Bronchial epithelial cell (primary cell): Measurements from ENCODE around the gene GREM2. TPM values are rescaled to one million over a fixed set of nuclear protein-coding genes. Genes with fewer than 3 reads are reported as not detected.

Source experiments
- DNase-seq: peaks from one replicate; pipeline ENCODE4 v3.0.0-alpha.2; 2010; ENCODE audit warnings: low read depth
- FAIRE-seq: peaks from 2 replicates; lab custom pipeline; 2011; peaks lifted over from hg19 to GRCh38; lab: Jason Lieb, UNC
- H3K27me3 ChIP-seq: 2 replicates; pipeline ENCODE4 v1.5.1; 2011; ENCODE audit warnings: low read length; ENCODE audit not compliant: control insufficient read depth, insufficient read depth
- H3K36me3 ChIP-seq: 2 replicates; pipeline ENCODE4 v1.5.1; 2011; ENCODE audit warnings: low read length; ENCODE audit not compliant: control insufficient read depth, insufficient read depth
- H3K4me3 ChIP-seq: 2 replicates; pipeline ENCODE4 v1.5.1; 2011; ENCODE audit warnings: mild to moderate bottlenecking, low read depth, low read length, control low read depth
- total RNA-seq: library from RNA; depleted of rRNA; stranded (reverse); fragments of >200 nt; gene quantifications from 2 replicates; pipeline ENCODE4 v1.2.1, GENCODE V29; 2014
- TF ChIP-seq, protein P1 (sequence below): IDR thresholded peaks from 2 replicates; pipeline ENCODE4 v1.5.1; 2011; ENCODE audit warnings: mild to moderate bottlenecking, moderate library complexity, low read length, control low read depth, inconsistent platforms; ENCODE audit not compliant: insufficient read depth, severe bottlenecking

Gene GREM2
- total RNA-seq, 1 donor from 2014 or later, result not detected

- H3K27me3 ChIP-seq, result no peaks in the 10 kb centered on the region
- H3K36me3 ChIP-seq, result no peaks in the 10 kb centered on the region
- no peak overlapping the region for H3K4me3 ChIP-seq
These were observed 127.0 kb downstream of the GREM2 start for GRCh38 chr1:240484804-240485443.

DNA sequence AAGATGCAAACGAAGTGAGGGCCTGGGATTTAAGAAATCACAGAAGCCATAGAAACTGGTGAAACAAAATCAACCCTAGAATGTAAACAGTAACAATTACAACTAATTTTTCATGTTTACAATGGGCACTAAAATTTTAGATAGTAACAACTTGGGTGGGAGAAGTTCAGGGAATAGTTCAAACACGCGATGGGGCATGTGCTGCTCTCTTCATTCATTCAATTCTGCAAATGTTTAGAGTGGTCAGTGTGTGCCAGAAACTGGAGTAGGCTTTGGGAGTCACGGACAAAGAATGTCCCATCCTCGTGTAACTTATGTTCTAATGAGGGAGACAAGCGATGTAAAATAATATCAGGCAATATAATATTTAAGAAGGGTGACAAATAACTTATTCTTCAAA is 133.4 kb downstream of the GREM2 start:
- no peak for FAIRE-seq
- DNase-seq, result no peak
- TF ChIP-seq, protein P1, sequence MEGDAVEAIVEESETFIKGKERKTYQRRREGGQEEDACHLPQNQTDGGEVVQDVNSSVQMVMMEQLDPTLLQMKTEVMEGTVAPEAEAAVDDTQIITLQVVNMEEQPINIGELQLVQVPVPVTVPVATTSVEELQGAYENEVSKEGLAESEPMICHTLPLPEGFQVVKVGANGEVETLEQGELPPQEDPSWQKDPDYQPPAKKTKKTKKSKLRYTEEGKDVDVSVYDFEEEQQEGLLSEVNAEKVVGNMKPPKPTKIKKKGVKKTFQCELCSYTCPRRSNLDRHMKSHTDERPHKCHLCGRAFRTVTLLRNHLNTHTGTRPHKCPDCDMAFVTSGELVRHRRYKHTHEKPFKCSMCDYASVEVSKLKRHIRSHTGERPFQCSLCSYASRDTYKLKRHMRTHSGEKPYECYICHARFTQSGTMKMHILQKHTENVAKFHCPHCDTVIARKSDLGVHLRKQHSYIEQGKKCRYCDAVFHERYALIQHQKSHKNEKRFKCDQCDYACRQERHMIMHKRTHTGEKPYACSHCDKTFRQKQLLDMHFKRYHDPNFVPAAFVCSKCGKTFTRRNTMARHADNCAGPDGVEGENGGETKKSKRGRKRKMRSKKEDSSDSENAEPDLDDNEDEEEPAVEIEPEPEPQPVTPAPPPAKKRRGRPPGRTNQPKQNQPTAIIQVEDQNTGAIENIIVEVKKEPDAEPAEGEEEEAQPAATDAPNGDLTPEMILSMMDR, result no peak
- Histone ChIP-seq H3K4me3 (no peak overlapping the region), H3K36me3 (no peaks in the 10 kb centered on the region), H3K27me3 (no peaks in the 10 kb centered on the region)

More at GRCh38 chr1:240484804-240485443, 127.0 kb downstream of the GREM2 start:
- no peak for FAIRE-seq
- TF ChIP-seq, protein P1, result no peak
- DNase-seq, result no peak

- H3K27me3 ChIP-seq, result no peaks in the 10 kb centered on the region
- DNase-seq (no peak), FAIRE-seq (no peak)
- TF ChIP-seq, protein P1, result no peak
- H3K36me3 ChIP-seq, result no peaks in the 10 kb centered on the region
- H3K4me3 ChIP-seq, result no peak overlapping the region
These were observed 136.1 kb downstream of the GREM2 start for GRCh38 chr1:240475832-240476231.

DNA sequence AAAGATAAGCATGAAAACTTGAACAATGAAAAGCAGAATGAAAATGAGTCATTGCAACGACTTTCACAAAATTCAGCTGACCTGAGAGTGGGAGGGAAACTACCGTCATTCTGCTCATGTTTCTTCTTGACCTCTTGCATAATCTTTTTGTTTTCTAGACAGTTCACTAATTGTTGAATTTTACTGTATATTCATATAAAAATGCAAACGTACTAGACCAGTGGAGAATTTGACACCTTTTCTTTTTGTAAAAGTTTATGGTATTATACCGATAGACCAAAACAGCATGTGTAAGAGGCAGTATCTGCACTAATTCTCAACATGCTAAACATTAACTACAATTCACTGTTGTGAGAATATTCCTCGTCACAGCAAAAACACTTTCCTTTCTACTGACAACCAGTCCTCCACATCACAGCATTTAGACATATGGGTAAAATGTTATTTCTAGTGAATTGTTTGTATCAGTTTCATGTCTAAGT is 137.8 kb downstream of the GREM2 start:
- Histone ChIP-seq H3K36me3 (no peaks in the 10 kb centered on the region), H3K4me3 (no peak overlapping the region), H3K27me3 (no peaks in the 10 kb centered on the region)
- TF ChIP-seq, protein P1, result no peak
- FAIRE-seq (no peak), DNase-seq (peak; percentile 78)

DNA sequence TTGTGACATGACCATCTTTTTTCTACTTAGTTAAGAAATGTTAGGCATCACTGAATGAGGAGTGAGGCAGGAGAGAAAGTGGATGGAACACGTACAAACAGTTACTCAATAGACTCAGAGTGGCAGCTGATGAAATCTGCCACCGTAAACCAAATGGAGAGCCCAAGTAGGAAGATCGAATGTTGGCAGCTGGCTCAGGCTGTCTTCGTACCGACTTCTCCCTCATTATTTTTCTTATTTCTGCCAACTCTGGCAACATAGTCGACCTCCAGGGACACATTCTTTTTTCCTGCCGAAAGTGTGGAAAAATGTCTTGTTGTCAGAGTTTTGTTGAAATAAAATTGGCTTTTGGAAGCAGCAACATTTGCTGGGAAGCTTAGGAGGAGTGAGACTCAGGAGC is 143.3 kb downstream of the GREM2 start:
- no peaks in the 10 kb centered on the region for H3K36me3 ChIP-seq
- DNase-seq, result no peak
- no peak for FAIRE-seq
- no peak overlapping the region for H3K4me3 ChIP-seq
- TF ChIP-seq, protein P1, result no peak
- no peaks in the 10 kb centered on the region for H3K27me3 ChIP-seq

GRCh38 chr1:240467895-240468294 is 144.1 kb downstream of the GREM2 start:
- H3K4me3 ChIP-seq, result no peak overlapping the region
- H3K36me3 ChIP-seq, result no peaks in the 10 kb centered on the region
- no peaks in the 10 kb centered on the region for H3K27me3 ChIP-seq
- TF ChIP-seq, protein P1, result no peak
- FAIRE-seq, result no peak
- DNase-seq, result no peak
